A673 (cell line): ENCODE data around the gene CGN. TPM values are rescaled to one million over a fixed set of nuclear protein-coding genes. Genes with fewer than 3 reads are reported as not detected.

Experiments
- BruUV-seq: library from RNA; stranded (reverse); fragments of 400-500 nt; replicated peaks from 2 replicates; lab custom pipeline; 2021; lab: Mats Ljungman, UMichigan
- CTCF ChIA-PET: fragments of 300-600 bp; sonication (Branson Sonifier 250); formaldehyde crosslinking; loops from one replicate; lab custom pipeline; 2022; ENCODE audit warnings: antibody characterized with exemption; lab: Charles Lee
- POLR2A ChIA-PET: fragments of 300-600 bp; sonication (Branson Sonifier 250); formaldehyde crosslinking; loops from one replicate; lab custom pipeline; 2022; ENCODE audit warnings: antibody characterized with exemption; ENCODE audit not compliant: low non-redundant PET; lab: Charles Lee
- DNase-seq: peaks from one replicate; pipeline ENCODE4 v3.0.0-alpha.2; 2015; ENCODE audit warnings: low spot score
- H3K27ac ChIP-seq: fragments of 200-600 bp; sonication (generic); 2 replicates; pipeline ENCODE4 v1.5.1; 2016; ENCODE audit warnings: mixed run types, low read depth, mild to moderate bottlenecking, mixed read lengths, antibody characterized with exemption, low read length; ENCODE audit not compliant: poor library complexity, severe bottlenecking
- H3K27me3 ChIP-seq: fragments of 200-600 bp; sonication (generic); replicated peaks from 2 replicates; pipeline ENCODE4 v1.6.1; 2017; ENCODE audit warnings: mixed run types, low read depth, mild to moderate bottlenecking, mixed read lengths, antibody characterized with exemption, low read length; ENCODE audit not compliant: insufficient read depth, poor library complexity
- H3K36me3 ChIP-seq: fragments of 200-600 bp; sonication (generic); 2 replicates; pipeline ENCODE4 v1.6.1; 2016; ENCODE audit warnings: mixed run types, mild to moderate bottlenecking, mixed read lengths, antibody characterized with exemption, low read length; ENCODE audit not compliant: insufficient read depth, poor library complexity, severe bottlenecking
- H3K4me1 ChIP-seq: fragments of 200-600 bp; sonication (generic); 2 replicates; pipeline ENCODE4 v1.6.1; 2017; ENCODE audit warnings: mixed run types, mild to moderate bottlenecking, mixed read lengths, antibody characterized with exemption, low read length; ENCODE audit not compliant: insufficient read depth, poor library complexity, severe bottlenecking
- H3K4me3 ChIP-seq: fragments of 200-600 bp; sonication (generic); 2 replicates; pipeline ENCODE4 v1.5.1; 2016; ENCODE audit warnings: low read depth, mixed run types, mild to moderate bottlenecking, mixed read lengths, low read length; ENCODE audit not compliant: poor library complexity, severe bottlenecking
- H3K9me3 ChIP-seq: fragments of 200-600 bp; sonication (generic); 2 replicates; pipeline ENCODE4 v1.6.1; 2016; ENCODE audit warnings: mixed run types, low read depth, mild to moderate bottlenecking, mixed read lengths, antibody characterized with exemption, low read length; ENCODE audit not compliant: poor library complexity, severe bottlenecking
- CTCF ChIP-seq: fragments of 300-800, 200-600 bp; sonication (generic); conservative IDR thresholded peaks from 2 replicates; pipeline ENCODE4 v1.5.1; 2017; ENCODE audit warnings: low read depth, mild to moderate bottlenecking, antibody characterized with exemption, low read length, moderate library complexity, mixed read lengths
- EZH2 ChIP-seq: fragments of 200-600 bp; sonication (generic); IDR thresholded peaks from 2 replicates; pipeline ENCODE4 v1.6.1; 2017; ENCODE audit warnings: borderline replicate concordance, low read depth, mild to moderate bottlenecking, mixed read lengths, antibody characterized with exemption, low read length; ENCODE audit not compliant: poor library complexity, severe bottlenecking
- intact Hi-C: fragments of 100-400 bp; cut with micrococcal nuclease; formaldehyde crosslinking; loops from one replicate; pipeline ENCODE4 v1.10.0; 2022; ENCODE audit not compliant: unreplicated experiment
- total RNA-seq: library from RNA; stranded (reverse); gene quantifications from 2 replicates; pipeline ENCODE4 v1.2.3, GENCODE V29; 2021

Gene CGN
- total RNA-seq, 1 experiment from 2014 or later = 2.6 TPM

- TF ChIP-seq EZH2 = no peak
- TF ChIP-seq CTCF = no peak
- intact Hi-C loops = no loop called here
- ChIA-PET POLR2A (no interaction called here), CTCF (no interaction called here)
- no peak for DNase-seq
- BruUV-seq = no TSS peak
- no peaks in the 10 kb centered on the region for H3K27me3 ChIP-seq
- H3K4me3 ChIP-seq = no peak overlapping the region
- H3K9me3 ChIP-seq = no peaks in the 10 kb centered on the region
- H3K4me1 ChIP-seq = no peaks in the 10 kb centered on the region
- no peak overlapping the region for H3K27ac ChIP-seq
- H3K36me3 ChIP-seq = no peaks in the 10 kb centered on the region
These were observed 70.3 kb downstream of the CGN start for GRCh38 chr1:151581451-151581850.

- CTCF ChIA-PET = no interaction called here
- intact Hi-C loops = no loop called here
- no peak overlapping the region for H3K4me3 ChIP-seq
- no TSS peak for BruUV-seq
- H3K27me3 ChIP-seq = no peaks in the 10 kb centered on the region
- POLR2A ChIA-PET = no interaction called here
- no peak for DNase-seq
- H3K4me1 ChIP-seq = no peaks in the 10 kb centered on the region
- TF ChIP-seq CTCF (no peak), EZH2 (no peak)
- no peaks in the 10 kb centered on the region for H3K9me3 ChIP-seq
- H3K27ac ChIP-seq = no peak overlapping the region
- H3K36me3 ChIP-seq = no peaks in the 10 kb centered on the region
These were observed 70.7 kb downstream of the CGN start for GRCh38 chr1:151581921-151582320.

GRCh38 chr1:151583796-151584195, 72.6 kb downstream of the CGN start:
- DNase-seq = no peak
- Histone ChIP-seq H3K4me3 (no peak overlapping the region), H3K4me1 (no peaks in the 10 kb centered on the region), H3K9me3 (no peaks in the 10 kb centered on the region), H3K27ac (no peak overlapping the region), H3K36me3 (no peaks in the 10 kb centered on the region), H3K27me3 (no peaks in the 10 kb centered on the region)
- BruUV-seq = no TSS peak
- CTCF ChIA-PET = no interaction called here
- POLR2A ChIA-PET = no interaction called here
- intact Hi-C loops = no loop called here
- TF ChIP-seq CTCF (no peak), EZH2 (no peak)
